ENCODE measurements around the gene PKN1.

DNA sequence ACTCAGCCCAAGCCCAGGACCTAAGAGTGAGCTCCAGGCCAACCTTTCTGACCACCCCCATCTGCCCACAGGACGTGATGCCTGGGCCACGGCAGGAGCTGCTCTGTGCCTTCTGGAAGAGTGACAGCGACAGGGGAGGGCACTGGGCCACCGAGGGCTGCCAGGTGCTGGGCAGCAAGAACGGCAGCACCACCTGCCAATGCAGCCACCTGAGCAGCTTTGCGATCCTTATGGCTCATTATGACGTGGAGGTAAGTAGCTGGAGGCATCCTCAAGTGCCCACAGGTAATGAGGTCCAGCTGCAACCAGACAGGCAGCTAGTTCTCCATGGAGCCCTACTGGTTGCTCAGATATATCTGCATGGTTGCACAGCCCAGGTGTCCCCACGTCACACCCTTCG is 28.8 kb upstream of the PKN1 start:
- TF ChIP-seq MAFF (IDR thresholded peaks at IDR 0.05; ENCODE audit: low read depth, low read length) (no peak), CTCF (CRISPR knock-in tag; IDR thresholded peaks at IDR 0.05) (no peak), HDAC6 (IDR thresholded peaks at IDR 0.05; ENCODE audit: low read depth, low read length) (no peak), POLR2AphosphoS2 (IDR thresholded peaks at IDR 0.05; ENCODE audit: low read depth, low read length) (no peak), RBAK (CRISPR knock-in tag; IDR thresholded peaks at IDR 0.05) (no peak), ZNF101 (CRISPR knock-in tag; IDR thresholded peaks at IDR 0.05; ENCODE audit: borderline replicate concordance, low read depth) (no peak), NFKBIZ (CRISPR knock-in tag; IDR thresholded peaks at IDR 0.05) (no peak)
- TF ChIP-seq, protein P1, sequence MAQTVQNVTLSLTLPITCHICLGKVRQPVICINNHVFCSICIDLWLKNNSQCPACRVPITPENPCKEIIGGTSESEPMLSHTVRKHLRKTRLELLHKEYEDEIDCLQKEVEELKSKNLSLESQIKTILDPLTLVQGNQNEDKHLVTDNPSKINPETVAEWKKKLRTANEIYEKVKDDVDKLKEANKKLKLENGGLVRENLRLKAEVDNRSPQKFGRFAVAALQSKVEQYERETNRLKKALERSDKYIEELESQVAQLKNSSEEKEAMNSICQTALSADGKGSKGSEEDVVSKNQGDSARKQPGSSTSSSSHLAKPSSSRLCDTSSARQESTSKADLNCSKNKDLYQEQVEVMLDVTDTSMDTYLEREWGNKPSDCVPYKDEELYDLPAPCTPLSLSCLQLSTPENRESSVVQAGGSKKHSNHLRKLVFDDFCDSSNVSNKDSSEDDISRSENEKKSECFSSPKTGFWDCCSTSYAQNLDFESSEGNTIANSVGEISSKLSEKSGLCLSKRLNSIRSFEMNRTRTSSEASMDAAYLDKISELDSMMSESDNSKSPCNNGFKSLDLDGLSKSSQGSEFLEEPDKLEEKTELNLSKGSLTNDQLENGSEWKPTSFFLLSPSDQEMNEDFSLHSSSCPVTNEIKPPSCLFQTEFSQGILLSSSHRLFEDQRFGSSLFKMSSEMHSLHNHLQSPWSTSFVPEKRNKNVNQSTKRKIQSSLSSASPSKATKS (CRISPR knock-in tag; IDR thresholded peaks at IDR 0.05), result no peak

All from HepG2 (cell line).